GM20000 (cell line): Measurements from ENCODE around the gene IL36G.

Experiments used
- DNase-seq: peaks from one replicate; pipeline ENCODE4 v3.0.0; 2012; ENCODE audit warnings: low spot score
- TF ChIP-seq, protein P1 (sequence below): IDR thresholded peaks from 2 replicates; pipeline ENCODE4 v1.5.1; 2012; ENCODE audit warnings: mild to moderate bottlenecking, control low read depth; ENCODE audit errors: extremely low read depth, missing control alignments

IL36G gene

DNA sequence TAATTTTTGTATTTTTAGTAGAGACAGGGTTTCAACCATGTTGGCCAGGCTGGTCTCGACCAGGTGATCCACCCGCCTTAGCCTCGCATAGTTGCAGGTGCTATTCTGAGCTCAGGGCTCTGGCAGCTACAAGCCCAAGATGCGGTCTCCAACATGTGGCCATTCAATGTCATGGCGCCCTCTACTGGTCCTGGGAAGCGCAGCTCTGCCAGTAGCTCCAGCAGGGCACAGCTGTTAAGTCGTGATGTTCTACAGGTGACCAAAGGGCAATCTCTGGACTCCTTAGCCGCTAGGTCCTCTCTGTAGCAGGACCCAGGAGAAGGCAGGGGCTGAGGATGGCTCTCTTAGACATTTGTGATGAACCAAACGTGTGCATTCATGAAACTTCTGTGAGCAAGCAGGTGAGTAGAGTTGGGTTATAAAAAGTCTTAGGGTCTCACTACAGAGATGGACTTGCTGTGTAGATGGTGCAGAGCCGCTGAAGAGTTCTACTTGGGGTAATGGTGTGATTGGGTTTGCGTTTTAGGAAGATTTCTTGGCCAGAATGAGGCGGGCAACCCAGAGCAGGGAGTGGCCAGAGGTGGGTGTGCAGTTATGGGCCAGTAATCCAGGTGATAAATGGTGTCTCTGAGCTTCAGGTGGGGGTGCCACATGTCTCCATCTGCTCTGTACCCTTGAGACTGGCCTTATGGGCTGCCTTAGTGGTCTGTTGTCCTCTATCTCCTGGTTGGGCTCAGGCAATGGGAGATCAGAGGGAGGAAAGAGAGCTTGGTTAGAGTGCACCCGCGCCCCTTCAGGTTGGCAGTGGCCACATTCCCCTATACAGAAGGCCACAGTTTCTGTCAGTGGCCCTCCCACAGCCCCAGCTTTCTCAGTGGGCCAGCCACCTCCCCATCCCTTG lies 35.8 kb upstream of the IL36G start:
- TF ChIP-seq, protein P1, sequence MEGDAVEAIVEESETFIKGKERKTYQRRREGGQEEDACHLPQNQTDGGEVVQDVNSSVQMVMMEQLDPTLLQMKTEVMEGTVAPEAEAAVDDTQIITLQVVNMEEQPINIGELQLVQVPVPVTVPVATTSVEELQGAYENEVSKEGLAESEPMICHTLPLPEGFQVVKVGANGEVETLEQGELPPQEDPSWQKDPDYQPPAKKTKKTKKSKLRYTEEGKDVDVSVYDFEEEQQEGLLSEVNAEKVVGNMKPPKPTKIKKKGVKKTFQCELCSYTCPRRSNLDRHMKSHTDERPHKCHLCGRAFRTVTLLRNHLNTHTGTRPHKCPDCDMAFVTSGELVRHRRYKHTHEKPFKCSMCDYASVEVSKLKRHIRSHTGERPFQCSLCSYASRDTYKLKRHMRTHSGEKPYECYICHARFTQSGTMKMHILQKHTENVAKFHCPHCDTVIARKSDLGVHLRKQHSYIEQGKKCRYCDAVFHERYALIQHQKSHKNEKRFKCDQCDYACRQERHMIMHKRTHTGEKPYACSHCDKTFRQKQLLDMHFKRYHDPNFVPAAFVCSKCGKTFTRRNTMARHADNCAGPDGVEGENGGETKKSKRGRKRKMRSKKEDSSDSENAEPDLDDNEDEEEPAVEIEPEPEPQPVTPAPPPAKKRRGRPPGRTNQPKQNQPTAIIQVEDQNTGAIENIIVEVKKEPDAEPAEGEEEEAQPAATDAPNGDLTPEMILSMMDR, result peak; percentile 94
- peak; percentile 75 for DNase-seq

DNA sequence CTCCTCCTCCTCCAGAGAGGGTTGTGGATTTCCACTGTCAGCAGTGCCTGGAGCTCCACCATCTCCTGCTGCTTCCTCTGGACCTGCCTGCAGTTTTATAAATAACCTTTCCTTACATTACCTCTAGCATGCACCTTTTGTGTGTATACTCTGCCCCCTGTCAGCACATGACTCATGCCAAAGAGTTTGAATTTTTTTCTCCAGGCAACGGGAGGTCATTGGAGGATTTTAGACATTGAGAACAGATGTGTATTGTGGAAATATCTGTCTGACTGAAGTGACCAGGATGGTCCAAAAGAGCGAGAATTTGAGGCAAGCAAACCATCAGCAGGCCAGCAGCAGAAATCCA lies 35.2 kb upstream of the IL36G start:
- TF ChIP-seq, protein P1, result no peak
- DNase-seq, result no peak

GRCh38 chr2:112944971-112945370 lies 32.8 kb upstream of the IL36G start:
- TF ChIP-seq, protein P1, result no peak
- no peak for DNase-seq

DNA sequence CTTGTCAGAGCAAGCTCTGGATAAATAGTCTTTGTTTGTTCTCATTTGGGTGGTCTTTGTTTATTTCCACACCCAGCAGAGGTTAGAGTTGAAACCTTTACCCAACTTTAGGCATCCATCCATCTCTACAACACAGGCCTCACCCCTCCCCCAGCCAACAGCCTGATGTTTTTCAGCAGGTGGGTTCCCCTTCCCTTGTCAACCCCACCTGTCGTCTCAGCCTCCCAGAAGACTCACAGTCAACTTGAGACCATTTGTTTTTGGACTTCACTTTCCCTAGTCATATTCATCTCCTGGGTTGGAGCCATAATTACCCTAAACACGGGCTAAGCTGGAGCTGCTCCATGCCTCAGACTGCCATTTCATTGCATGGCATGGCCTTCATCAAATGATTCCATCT lies 31.7 kb upstream of the IL36G start:
- TF ChIP-seq, protein P1, result no peak
- DNase-seq, result no peak

- TF ChIP-seq, protein P1, result no peak
- no peak for DNase-seq
Observed at GRCh38 chr2:112947374-112947773, 30.4 kb upstream of the IL36G start.

GRCh38 chr2:112949456-112949855 lies 28.4 kb upstream of the IL36G start:
- TF ChIP-seq, protein P1, result no peak
- no peak for DNase-seq

DNA sequence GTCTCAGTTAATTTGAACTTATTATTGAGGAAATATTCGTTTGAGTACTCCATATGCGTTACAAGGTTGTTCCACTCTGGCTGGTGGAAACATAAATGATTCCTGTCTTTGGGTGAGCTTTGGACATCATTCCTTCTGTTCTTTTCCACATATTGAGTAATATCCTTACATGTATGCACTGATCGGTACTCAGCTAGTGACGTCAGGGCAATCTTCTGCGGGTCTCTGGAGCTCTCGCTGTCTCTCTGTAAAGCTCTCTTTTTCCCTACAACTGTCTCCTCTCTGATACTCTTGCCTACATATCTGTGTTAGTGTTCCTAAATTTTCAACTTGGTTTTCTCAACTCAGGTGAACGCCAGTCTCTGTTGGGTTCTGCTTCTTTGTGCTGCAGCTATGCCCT lies 23.4 kb upstream of the IL36G start:
- TF ChIP-seq, protein P1, result no peak

More for the DNA sequence above, 23.4 kb upstream of the IL36G start:
- no peak for DNase-seq
